ENCODE results near the gene PUS7. TPM values are rescaled to one million over a fixed set of nuclear protein-coding genes. Genes with fewer than 3 reads are reported as not detected.
A peak's percentile ranks its signal among the peaks of the same experiment; 100 is the strongest.

The PUS7 gene
- total RNA-seq, 1 experiment from 2014 or later = 29.1 TPM

GRCh38 chr7:105512415-105512814 is 9.7 kb downstream of the PUS7 start:
- DNase-seq = no peak
- intact Hi-C loops (cut with micrococcal nuclease; ENCODE audit: unreplicated experiment) = no loop called here
- H3K9me3 Mint-ChIP-seq (ENCODE audit: low read depth, unreplicated experiment) = no peaks in the 10 kb centered on the region
- peaks cover 16% of the 10 kb centered on the region for H3K36me3 Mint-ChIP-seq (ENCODE audit: insufficient read depth, unreplicated experiment)
- peaks cover 13% of the 10 kb centered on the region for H3K4me1 Mint-ChIP-seq (ENCODE audit: low read depth, unreplicated experiment)
- H3K27me3 Mint-ChIP-seq (ENCODE audit: unreplicated experiment) = no peaks in the 10 kb centered on the region
- TF ChIP-seq CTCF (IDR thresholded peaks at IDR 0.05; ENCODE audit: unreplicated experiment) = no peak
- CTCF ChIA-PET = no interaction called here
- peak overlapping the region; percentile 0 for H3K27ac Mint-ChIP-seq (ENCODE audit: unreplicated experiment)
- H3K4me3 Mint-ChIP-seq (ENCODE audit: low read depth, unreplicated experiment) = no peak overlapping the region
- BruUV-seq (replicated peaks) = no TSS peak

GRCh38 chr7:105502173-105502572 is 19.9 kb downstream of the PUS7 start:
- Mint-ChIP-seq H3K27ac (ENCODE audit: unreplicated experiment) (no peak overlapping the region), H3K27me3 (ENCODE audit: unreplicated experiment) (no peaks in the 10 kb centered on the region), H3K4me1 (ENCODE audit: low read depth, unreplicated experiment) (peaks cover 12% of the 10 kb centered on the region), H3K9me3 (ENCODE audit: low read depth, unreplicated experiment) (no peaks in the 10 kb centered on the region), H3K36me3 (ENCODE audit: insufficient read depth, unreplicated experiment) (peaks cover 44% of the 10 kb centered on the region), H3K4me3 (ENCODE audit: low read depth, unreplicated experiment) (no peak overlapping the region)
- no peak for DNase-seq
- BruUV-seq (replicated peaks) = no TSS peak
- CTCF ChIA-PET = no interaction called here
- TF ChIP-seq CTCF (IDR thresholded peaks at IDR 0.05; ENCODE audit: unreplicated experiment) = no peak
- intact Hi-C loops (cut with micrococcal nuclease; ENCODE audit: unreplicated experiment) = no loop called here

GRCh38 chr7:105497016-105497415 is 25.1 kb downstream of the PUS7 start:
- Mint-ChIP-seq H3K27me3 (ENCODE audit: unreplicated experiment) (no peaks in the 10 kb centered on the region), H3K4me1 (ENCODE audit: low read depth, unreplicated experiment) (peaks cover 20% of the 10 kb centered on the region), H3K4me3 (ENCODE audit: low read depth, unreplicated experiment) (no peak overlapping the region), H3K36me3 (ENCODE audit: insufficient read depth, unreplicated experiment) (peaks cover 35% of the 10 kb centered on the region), H3K27ac (ENCODE audit: unreplicated experiment) (no peak overlapping the region), H3K9me3 (ENCODE audit: low read depth, unreplicated experiment) (no peaks in the 10 kb centered on the region)
- DNase-seq = no peak
- CTCF ChIA-PET = no interaction called here
- TF ChIP-seq CTCF (IDR thresholded peaks at IDR 0.05; ENCODE audit: unreplicated experiment) = no peak
- intact Hi-C loops (cut with micrococcal nuclease; ENCODE audit: unreplicated experiment) = no loop called here
- BruUV-seq (replicated peaks) = no TSS peak

- intact Hi-C loops (cut with micrococcal nuclease; ENCODE audit: unreplicated experiment) = no loop called here
- DNase-seq = no peak
- Mint-ChIP-seq H3K36me3 (ENCODE audit: insufficient read depth, unreplicated experiment) (peaks cover 34% of the 10 kb centered on the region), H3K4me1 (ENCODE audit: low read depth, unreplicated experiment) (peaks cover 20% of the 10 kb centered on the region), H3K9me3 (ENCODE audit: low read depth, unreplicated experiment) (no peaks in the 10 kb centered on the region), H3K27me3 (ENCODE audit: unreplicated experiment) (no peaks in the 10 kb centered on the region), H3K4me3 (ENCODE audit: low read depth, unreplicated experiment) (no peak overlapping the region), H3K27ac (ENCODE audit: unreplicated experiment) (no peak overlapping the region)
- BruUV-seq (replicated peaks) = no TSS peak
- TF ChIP-seq CTCF (IDR thresholded peaks at IDR 0.05; ENCODE audit: unreplicated experiment) = no peak
- CTCF ChIA-PET = no interaction called here
Observed at GRCh38 chr7:105496521-105496920, 25.6 kb downstream of the PUS7 start.

All from Calu3 (cell line).